ENCODE results near the gene LIPH.
"Not testable (repeated sequence)": the region's sequence is repeated elsewhere in the genome, so short reads cannot be mapped to it uniquely, and the experiment has no call there.

Gene LIPH

GRCh38 chr3:185552358-185552877, at the start of gene LIPH:
Gene LIPH, minus strand, starts transcription at chr3:185552588. Its CDS starts 117 bp downstream, at chr3:185552471.
- no peak for DNase-seq

DNA sequence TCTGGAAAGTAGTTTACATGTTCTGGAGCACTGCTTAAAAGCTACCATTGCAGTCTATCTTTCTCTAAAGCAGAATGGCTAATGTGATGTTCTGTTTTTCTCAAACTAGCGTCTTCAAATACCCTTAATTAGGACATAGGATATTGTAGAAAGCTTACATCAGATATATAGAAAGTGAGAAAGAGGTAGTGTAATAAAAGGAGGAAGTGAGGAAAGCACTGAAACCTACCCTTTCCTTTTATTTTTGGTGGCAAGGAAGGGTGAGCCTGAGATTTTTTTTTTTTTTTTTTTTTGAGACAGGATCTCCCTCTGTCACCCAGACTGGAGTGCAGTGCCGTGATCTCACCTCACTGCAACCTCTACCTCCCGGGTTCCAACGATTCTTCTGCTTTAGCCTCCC, 43.1 kb upstream of the LIPH start:
- no peak for DNase-seq

GRCh38 chr3:185594073-185594472, 41.7 kb upstream of the LIPH start:
- DNase-seq: no peak

DNA sequence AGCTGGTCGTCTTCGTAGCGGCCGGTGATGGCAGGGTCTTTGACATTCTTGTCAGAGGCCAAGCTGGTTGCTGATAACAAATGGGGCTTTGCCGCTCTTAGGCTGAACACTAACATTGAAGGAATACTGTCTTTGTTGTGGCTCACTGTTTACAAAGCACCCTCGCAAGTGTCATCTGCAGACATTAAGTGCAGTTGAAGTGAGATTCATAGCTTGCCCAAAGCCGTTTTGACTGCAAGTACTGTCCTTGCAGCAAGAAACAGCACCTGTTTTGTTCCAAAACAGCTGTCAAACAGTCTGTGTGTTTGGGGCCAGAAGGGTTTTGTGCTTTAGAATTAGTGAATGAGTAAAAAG, 34.3 kb upstream of the LIPH start:
- no peak for DNase-seq

- DNase-seq: peak; percentile 98
Observed at GRCh38 chr3:185585859-185586685, 33.7 kb upstream of the LIPH start, which contains the start of gene SENP2. Gene SENP2, plus strand, starts transcription at chr3:185586295. Its CDS starts 119 bp downstream, at chr3:185586414.

DNA sequence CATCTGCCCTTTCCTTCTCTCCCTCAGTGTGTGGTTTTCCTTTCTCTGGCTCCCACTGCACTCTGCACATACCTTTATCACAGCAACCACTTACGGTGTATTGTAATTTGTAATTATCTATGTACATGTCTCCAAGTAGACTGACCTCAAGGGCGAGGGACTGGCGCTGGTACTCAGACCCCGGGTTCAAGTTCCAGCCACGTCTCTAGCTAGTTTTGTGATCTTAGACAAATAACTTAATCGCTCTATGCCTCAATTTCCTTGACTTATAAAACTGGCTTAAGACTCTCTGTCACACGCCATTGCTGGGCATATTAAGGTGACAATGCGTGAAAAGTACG, 33.1 kb upstream of the LIPH start:
- no peak for DNase-seq

DNA sequence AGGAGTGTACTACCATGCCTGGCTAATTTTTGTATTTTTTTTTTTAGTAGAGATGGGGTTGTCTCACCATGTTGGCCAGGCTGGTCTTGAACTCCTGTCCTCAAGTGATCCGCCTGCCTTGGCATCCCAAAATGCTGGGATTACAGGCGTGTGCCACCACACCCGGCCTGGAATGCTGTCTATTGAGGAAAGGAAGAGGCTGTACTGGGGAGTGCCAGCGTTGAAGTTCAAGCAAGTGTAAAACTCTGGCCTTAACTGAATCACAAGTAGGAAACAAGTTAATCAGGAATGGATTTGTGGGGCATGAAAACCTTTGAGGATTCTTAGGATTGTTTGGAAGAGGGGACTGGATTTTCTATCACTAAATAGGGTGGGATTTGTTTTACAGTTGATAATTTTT, 32.3 kb upstream of the LIPH start:
- no peak for DNase-seq

DNA sequence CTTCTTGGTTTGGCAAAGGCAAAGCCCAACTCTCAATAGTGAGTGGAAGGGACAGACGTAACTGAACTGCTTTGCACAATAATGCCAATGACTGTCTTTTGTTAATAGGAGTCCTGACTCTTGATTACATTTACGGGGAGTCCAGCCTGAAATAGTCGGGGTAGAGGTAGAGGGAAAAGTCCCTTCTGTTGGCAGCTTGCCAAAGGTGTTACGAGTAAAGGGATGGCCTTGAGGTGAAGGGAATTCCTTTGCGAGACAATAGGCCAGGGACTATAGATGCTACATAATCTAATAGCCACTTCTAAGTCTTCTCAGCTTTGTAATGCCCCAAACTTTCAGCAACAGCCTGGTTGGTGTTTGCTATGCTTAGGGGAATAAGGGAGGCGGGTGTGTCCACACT, 31.5 kb upstream of the LIPH start:
- no peak for DNase-seq

- DNase-seq: no peak
Observed at GRCh38 chr3:185582871-185583270, 30.5 kb upstream of the LIPH start.

DNA sequence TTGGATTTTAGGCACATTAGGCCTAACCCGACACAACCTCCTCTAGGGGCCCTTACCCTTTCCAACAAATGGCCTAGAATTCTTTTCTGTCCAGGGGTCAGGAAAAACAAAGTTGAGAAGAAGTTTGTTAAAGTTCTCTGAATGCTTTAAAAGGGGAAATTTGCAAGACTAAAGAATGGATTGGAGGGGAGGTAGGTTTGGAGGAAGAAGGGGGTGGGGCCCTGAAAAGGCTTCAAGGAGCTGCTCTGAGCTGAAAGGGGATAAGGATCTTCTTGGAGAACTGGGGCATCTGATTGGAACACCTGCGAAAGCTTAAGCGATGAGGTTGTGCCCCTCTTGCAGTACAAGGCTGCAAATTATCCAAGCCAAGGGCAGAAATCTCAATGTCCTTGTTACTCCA, 29.8 kb upstream of the LIPH start:
- DNase-seq: no peak

- DNase-seq: peak; percentile 43
Observed at GRCh38 chr3:185575108-185575869, 22.9 kb upstream of the LIPH start.

DNA sequence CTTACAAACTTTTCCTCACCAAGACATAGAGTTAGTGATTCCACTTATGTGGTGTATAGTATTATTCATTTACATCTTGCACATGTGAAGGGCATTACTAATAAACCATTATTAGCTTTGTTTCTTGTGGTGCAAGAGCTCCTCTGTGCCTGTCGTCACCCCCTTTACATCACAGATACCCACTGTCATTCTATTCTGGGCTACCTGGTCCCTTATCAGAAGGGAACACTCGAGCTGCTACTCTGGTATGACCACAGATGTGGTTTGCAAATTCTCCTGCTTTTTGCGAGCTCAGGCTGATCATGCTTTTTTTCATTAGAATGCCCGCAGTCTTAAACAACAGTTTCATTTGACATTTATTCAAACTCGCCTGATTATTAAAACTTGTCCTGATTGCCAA, 19.8 kb upstream of the LIPH start:
- DNase-seq: no peak

DNA sequence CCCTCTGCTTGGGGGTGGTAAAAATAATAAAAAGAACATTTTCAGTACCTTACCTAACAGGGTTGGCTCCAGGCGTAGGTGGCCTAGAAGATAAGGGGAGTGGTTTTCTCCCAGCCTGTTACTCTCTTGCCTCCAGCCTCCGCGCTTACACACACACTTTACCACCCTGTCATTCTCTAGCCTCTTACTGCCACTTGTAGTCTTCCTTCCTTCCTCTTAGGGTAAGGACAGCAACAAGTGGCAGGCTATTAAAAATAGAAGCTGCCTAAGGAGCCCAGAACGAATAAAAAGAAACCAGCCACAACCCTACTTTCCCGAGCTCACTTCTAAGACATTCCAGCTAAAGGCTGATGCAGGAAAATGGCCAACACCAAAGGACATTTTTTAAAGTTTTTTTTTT, 9.6 kb upstream of the LIPH start:
- no peak for DNase-seq

DNA sequence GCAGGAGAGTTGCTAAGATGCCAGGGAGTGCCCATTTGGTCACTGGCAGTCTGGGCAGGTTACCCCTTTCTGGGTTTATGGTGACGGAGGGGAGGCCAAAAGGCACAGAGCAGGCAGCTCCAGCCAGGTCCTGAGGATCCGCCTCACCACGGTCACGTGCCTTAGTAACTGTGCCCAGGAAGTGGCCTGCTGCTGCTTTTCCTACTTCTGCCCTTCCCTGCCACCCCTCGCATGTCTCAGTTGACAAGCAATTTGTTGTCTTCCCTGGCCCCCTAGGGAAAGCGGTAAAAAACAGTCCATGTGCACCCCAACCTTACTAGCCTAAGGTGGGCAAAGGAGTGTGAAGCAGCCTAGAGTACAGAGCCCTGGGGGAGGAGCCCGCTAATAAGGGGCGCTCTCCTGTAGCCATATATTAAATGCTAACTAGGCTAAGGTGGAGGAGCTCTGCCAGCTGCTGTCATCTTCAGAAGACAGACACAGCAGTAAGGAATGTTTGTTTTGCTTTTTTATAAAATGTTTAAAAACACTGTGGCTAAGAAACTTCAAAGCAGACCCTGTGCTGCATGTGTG, 9.1 kb upstream of the LIPH start:
- no peak for DNase-seq

GRCh38 chr3:185560676-185561075, 8.3 kb upstream of the LIPH start:
- no peak for DNase-seq

- DNase-seq: no peak
Observed at GRCh38 chr3:185559706-185560090, 7.3 kb upstream of the LIPH start.

DNA sequence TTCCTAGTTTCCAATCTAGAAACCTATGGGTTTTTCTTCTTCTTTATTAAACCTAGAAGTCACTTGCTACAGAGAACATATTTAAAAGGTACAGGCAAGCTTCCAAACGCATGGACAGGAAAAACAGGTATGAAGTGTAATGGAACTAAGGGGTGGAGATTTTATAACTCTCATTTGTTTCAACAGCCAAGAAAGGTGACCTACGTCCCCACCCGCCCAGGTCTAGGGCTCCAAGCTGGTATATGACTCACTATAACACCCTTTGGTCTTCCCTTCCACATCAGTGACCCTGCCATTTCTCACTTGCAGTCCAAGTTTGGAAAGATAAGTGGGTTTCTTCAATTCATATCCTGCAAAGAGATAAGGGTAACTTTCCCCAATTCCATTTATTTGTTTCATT, 6.0 kb upstream of the LIPH start:
- DNase-seq: no peak

DNA sequence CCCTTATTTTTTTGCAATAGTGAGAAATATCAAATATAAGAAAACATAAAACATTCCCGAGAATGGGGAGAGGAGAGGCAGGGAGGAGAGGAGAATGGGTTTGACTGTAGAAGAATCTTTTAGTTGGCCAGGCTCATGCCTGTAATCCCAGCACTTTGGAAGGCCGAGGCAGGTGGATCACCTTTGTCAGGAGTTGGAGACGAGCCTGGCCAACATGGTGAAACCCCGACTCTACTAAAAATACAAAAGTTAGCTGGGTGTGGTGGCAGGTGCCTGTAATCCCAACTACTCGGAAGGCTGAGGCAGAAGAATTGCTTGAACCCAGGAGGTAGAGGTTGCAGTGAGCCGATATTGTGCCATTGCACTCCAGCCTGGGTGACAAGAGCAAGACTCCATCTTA, 4.3 kb upstream of the LIPH start:
- not testable (repeated sequence) for DNase-seq

- no peak for DNase-seq
Observed at GRCh38 chr3:185555860-185556347, 3.5 kb upstream of the LIPH start.

DNA sequence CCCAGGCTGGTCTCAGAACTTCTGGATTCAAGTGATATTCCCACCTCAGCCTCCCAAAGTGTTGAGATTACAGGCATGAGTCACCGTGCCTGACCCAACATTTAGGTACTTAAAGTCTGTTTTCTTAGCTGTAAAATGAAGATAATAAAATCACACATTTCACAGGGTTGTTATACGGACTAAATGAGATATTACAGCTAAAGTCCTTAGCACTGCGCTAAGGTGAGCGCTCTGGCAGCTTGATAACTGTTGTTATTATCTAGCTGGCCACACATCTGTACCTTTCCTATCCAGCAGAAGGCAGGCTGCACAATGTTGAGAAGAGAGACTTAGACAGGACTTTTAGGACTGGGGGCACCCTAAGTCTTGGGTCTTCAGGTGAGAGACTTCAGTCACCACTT, 2.7 kb upstream of the LIPH start:
- DNase-seq: no peak

GRCh38 chr3:185549651-185550111, 2.7 kb downstream of the LIPH start:
- DNase-seq: no peak

DNA sequence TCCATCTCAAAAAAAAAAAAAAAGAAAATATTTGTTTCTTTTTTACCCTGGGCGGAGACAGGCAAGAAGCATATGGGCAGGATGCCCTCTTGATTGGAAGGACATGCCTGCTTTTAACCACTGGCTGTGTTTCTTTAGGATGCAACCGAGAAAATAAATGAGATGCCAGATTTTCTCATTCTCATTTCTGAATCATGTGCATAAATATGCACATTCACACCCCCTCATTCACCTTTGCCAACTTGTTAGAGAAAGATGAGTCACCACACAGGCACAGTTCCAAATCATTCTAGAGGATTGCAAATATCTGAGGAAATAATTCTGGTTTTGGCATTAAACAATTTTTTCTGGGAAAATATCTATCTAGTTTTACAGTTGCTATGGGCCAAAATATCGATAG, 3.3 kb downstream of the LIPH start:
- DNase-seq: no peak

DNA sequence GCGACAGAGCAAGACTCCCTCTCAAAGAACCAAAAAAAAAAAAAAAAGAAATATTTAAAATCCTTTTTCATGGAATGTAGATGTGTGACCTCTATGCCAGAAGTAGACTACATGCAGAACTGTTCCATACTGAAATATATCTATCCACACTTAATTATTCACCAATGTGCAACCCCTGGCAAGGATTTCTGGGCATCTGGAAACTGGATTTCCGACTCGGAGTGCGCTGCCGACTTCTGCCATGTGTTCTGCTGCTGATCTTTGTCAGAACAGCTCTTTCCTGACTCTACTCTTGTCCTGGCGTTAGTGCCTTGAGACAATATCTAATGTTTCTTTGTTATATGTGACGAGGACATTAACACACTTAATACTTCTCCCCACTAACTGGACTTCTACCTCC, 11.7 kb downstream of the LIPH start:
- DNase-seq: no peak

GRCh38 chr3:185539934-185540333, 12.5 kb downstream of the LIPH start:
- no peak for DNase-seq

Data from NCI-H1417 treated with DMSO at 0.1 percent for 48 hours (cell line).